ENCODE data around the gene PDK4. TPM values are rescaled to one million over a fixed set of nuclear protein-coding genes. Genes with fewer than 3 reads are reported as not detected.

The PDK4 gene
- total and polyA plus RNA-seq, 2 of the 13 experiments (the other 11 are each of a cell fraction or from before 2014, with no cell fraction given) = 0.04 TPM; not detected in 1

DNA sequence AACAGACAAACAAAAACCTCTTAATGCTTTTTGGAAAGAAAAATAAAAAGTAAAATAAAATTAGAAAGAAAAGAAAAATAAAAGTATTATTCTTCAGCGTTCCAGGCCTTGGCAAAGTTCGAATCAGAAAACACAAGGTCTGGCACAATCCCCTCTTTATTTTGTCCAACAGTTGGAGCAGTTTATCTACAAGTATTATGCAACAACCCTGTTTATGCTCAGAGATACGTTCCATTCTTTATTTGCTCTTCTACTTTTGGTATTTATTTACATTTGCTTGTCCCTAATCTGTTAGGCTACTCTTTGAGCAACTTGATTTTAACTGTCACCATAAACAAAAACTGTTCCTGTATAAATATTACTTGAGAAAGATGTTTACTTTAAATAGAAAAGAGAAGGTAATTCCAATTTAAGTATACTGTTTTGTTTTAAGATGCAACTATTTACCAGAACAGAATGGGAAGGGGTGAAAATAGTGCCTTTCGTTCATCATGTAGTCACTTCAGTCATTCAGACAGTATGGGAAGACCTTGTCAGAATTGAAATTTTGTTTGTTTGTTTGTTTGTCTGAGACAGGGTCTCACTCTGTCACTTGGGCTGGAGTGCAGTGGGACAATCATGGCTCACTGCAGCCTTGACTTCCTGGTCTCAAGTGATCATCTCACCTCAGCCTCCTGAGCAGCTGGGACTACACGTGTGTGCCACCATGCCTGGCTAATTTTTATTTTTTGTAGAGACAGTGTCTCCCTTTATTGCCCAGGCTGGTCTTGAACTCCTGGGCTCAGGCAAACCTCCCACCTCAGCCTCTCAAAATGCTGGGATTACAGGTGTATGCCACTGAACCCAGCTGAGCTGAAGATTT is 5.7 kb downstream of the PDK4 start (continued):
- TF ChIP-seq PHF21A (CRISPR knock-in tag; IDR thresholded peaks at IDR 0.05) (peak; percentile 54; the same call in 1 of the 2 replicates), KDM4B (CRISPR knock-in tag; IDR thresholded peaks at IDR 0.05) (no peak), ZNF678 (CRISPR knock-in tag; IDR thresholded peaks at IDR 0.05) (no peak; the same call in 1 of the 2 replicates), EP300 (IDR thresholded peaks at IDR 0.05; ENCODE audit: low read depth in 2 of 2, low read length in 2 of 2) (peak in 1 of 2 experiments; percentile 84; a peak in 2 of 4 replicates), EP300 (CRISPR knock-in tag; IDR thresholded peaks at IDR 0.05; ENCODE audit: borderline replicate concordance) (peak; percentile 20; the same call in 1 of the 2 replicates), ZNF782 (CRISPR knock-in tag; IDR thresholded peaks at IDR 0.05; ENCODE audit: borderline replicate concordance) (no peak), ZNF724P (CRISPR knock-in tag; IDR thresholded peaks at IDR 0.05; ENCODE audit: borderline replicate concordance) (no peak), ZNF788 (CRISPR knock-in tag; IDR thresholded peaks at IDR 0.05; ENCODE audit: borderline replicate concordance) (no peak), ELF3 (CRISPR knock-in tag; IDR thresholded peaks at IDR 0.05) (peak; percentile 76), ZNF317 (CRISPR knock-in tag; IDR thresholded peaks at IDR 0.05) (no peak), TMF1 (CRISPR knock-in tag; IDR thresholded peaks at IDR 0.05; ENCODE audit: low read depth) (no peak), MAZ (IDR thresholded peaks at IDR 0.05; ENCODE audit: borderline replicate concordance, low read depth, low read length) (no peak), MAZ (CRISPR knock-in tag; IDR thresholded peaks at IDR 0.05; ENCODE audit: low read depth) (no peak), HIVEP1 (CRISPR knock-in tag; IDR thresholded peaks at IDR 0.05) (no peak), CAMTA2 (CRISPR knock-in tag; IDR thresholded peaks at IDR 0.05; ENCODE audit: borderline replicate concordance) (no peak), ZNF792 (CRISPR knock-in tag; IDR thresholded peaks at IDR 0.05) (peak; percentile 98), YEATS2 (CRISPR knock-in tag; IDR thresholded peaks at IDR 0.05; ENCODE audit: borderline replicate concordance) (no peak), ZNF205 (CRISPR knock-in tag; IDR thresholded peaks at IDR 0.05) (no peak), RXRB (CRISPR knock-in tag; IDR thresholded peaks at IDR 0.05; ENCODE audit: borderline replicate concordance) (peak; percentile 99), GATAD2A (CRISPR knock-in tag; IDR thresholded peaks at IDR 0.05) (peak; percentile 97), TBL1XR1 (IDR thresholded peaks at IDR 0.05; ENCODE audit: borderline replicate concordance, low read length, partially characterized antibody) (peak; percentile 89), MTF1 (CRISPR knock-in tag; IDR thresholded peaks at IDR 0.05) (no peak), TRIM24 (CRISPR knock-in tag; IDR thresholded peaks at IDR 0.05) (no peak), NFYC (CRISPR knock-in tag; IDR thresholded peaks at IDR 0.05) (no peak), MAFG (CRISPR knock-in tag; IDR thresholded peaks at IDR 0.05) (no peak), ZNF180 (CRISPR knock-in tag; IDR thresholded peaks at IDR 0.05; ENCODE audit: borderline replicate concordance, low read depth) (no peak), TBP (CRISPR knock-in tag; IDR thresholded peaks at IDR 0.05) (no peak), KDM5A (IDR thresholded peaks at IDR 0.05; ENCODE audit: borderline replicate concordance, low read length) (no peak)
- TF ChIP-seq, protein P1, sequence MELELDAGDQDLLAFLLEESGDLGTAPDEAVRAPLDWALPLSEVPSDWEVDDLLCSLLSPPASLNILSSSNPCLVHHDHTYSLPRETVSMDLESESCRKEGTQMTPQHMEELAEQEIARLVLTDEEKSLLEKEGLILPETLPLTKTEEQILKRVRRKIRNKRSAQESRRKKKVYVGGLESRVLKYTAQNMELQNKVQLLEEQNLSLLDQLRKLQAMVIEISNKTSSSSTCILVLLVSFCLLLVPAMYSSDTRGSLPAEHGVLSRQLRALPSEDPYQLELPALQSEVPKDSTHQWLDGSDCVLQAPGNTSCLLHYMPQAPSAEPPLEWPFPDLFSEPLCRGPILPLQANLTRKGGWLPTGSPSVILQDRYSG (CRISPR knock-in tag; IDR thresholded peaks at IDR 0.05) = no peak
- TF ChIP-seq, protein P2, sequence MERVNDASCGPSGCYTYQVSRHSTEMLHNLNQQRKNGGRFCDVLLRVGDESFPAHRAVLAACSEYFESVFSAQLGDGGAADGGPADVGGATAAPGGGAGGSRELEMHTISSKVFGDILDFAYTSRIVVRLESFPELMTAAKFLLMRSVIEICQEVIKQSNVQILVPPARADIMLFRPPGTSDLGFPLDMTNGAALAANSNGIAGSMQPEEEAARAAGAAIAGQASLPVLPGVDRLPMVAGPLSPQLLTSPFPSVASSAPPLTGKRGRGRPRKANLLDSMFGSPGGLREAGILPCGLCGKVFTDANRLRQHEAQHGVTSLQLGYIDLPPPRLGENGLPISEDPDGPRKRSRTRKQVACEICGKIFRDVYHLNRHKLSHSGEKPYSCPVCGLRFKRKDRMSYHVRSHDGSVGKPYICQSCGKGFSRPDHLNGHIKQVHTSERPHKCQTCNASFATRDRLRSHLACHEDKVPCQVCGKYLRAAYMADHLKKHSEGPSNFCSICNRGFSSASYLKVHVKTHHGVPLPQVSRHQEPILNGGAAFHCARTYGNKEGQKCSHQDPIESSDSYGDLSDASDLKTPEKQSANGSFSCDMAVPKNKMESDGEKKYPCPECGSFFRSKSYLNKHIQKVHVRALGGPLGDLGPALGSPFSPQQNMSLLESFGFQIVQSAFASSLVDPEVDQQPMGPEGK (CRISPR knock-in tag; IDR thresholded peaks at IDR 0.05) = 0 out of 2 replicates have a peak, but pooled peaks have one; percentile 12
